AG20443 (cell line): ENCODE results near the gene TMOD1.

Source experiments
- DNase-seq: peaks from one replicate; pipeline ENCODE4 v3.0.0; 2012; ENCODE audit warnings: low spot score, mixed read lengths

Gene TMOD1

GRCh38 chr9:97517331-97518089 is 16.0 kb downstream of the TMOD1 start:
- no peak for DNase-seq

DNA sequence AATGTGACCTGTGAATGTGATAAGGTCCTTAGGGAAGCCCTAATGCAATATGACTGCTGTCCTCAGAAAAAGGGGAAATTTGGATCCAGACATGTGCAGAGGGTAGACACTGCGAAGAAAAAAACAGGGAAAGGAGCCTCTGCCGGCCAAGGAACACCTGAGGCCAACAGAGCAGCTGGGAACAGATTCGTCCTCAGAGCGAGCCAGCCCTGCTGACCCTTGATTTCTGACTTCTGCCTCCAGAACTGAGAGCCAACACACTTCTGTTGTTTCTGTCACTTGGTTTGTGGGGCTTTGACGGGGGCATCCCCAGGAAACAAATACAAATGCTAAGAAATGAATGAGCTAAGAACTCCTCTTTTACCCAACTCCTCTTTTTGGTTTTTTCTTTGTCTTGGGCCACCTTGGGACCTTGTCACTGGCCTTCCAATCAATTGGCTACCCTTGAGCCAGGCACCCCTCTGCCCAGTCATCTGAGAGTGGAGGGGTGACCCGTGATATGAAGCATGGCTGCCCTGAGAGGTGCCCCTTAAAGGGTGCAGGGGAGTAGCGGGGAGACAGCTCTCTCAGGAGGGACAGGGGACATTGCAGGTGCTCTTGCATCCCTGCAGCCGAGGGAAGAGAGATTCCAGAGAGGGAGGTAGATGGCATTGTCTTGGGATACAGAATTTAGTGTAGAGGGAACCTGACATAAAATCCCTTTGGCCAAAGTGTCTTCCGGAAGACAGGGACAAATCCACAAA is 16.9 kb downstream of the TMOD1 start:
- DNase-seq = no peak

DNA sequence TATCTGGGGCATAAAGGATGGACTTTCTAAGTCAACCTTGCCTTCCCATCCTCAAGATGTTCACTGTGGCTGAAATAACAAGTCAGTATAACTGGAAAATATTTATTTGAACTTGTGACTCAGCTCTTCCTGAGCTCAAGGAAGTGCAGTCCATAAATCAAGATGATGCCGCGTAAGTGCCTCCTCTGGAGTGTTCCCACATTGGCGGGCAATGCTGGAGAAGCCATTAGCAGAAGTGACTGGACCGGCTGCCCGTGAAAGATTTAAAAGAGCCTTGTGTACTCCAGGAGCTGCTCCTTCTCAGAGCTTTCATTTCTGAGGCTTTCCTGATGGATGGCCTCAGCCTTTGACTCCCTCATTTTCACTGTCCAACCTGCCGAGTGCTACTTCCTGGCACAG is 17.4 kb downstream of the TMOD1 start:
- DNase-seq = peak; percentile 80

DNA sequence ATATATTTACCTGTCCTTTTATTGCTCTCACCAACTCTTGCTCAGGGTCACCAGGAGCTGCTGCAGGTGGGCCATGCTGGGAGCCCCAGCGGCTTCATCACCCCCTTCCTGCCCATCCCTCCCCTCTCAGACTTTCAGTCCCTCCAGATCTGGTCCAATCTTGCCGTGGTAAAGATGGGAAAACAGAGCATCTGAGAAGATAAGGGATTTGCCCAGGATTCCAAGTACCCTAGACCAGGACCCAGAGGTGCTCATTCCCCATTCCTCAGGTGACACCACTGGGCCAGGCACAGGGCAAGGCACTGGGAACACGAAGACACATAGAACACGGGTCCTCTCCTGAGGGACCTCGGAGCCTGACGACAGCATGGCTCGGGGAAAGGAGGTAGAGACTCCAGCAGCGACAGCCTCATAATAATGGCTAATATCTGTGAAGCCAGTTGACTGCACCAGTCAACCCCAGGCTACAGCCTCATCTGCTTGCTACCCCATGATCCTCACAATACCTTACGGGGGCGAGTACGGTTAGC is 18.0 kb downstream of the TMOD1 start:
- no peak for DNase-seq

DNA sequence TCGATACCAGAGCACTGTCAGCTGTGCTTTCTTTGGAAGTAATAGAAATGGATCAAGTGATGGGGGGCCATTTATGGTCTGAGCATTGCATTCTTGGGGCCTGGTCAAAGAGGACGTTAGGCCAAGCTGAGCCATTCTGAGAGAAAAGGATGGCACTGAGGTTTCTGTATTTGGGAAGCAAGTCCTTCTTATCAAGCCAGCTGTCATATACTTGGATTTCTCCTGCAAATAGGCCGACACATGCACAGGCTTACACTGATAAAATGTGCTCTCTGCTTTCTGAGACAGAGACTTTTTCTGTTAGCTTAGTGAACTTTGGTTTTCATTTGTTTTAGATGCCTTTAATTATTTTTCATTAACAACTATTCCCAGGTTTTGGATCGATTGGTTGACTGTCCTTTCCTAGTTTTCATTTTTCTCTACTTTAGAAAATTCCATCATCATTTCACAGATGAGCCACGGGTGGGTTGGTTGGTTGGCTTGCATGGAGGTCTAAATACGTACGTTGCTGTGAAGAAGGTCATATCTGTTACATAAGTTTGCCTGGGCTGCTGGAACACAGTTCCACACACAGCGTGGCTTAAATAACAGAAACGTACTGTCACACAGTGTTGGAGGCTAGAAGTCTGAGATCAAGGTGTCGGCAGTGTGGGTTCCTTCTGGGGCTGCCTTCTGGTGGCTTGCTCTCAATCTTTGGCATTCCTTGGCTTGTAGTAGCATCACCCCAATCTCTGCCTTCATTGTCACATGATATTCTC is 20.3 kb downstream of the TMOD1 start:
- no peak for DNase-seq

- no peak for DNase-seq
Observed at GRCh38 chr9:97524424-97524823, 23.0 kb downstream of the TMOD1 start.

DNA sequence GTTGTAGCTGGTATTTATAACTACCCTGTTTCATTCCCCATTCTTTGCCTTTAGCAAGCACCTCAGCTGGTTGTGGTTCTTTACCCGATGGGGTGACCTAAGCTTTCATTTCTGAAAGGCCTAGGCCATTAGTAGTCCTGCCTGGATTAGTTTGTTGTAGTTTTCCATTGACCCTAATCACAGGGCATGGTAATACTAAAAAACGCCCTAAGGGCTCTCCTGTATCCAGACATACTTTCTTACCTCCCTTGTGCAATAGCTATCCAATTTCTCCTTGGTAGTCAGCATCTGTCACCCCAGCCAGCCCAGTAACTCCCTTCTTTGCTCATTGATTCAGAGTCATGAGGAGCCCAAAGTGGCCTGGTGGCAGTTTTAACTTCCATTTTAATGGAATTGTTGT is 24.0 kb downstream of the TMOD1 start:
- peak; percentile 30 for DNase-seq

DNA sequence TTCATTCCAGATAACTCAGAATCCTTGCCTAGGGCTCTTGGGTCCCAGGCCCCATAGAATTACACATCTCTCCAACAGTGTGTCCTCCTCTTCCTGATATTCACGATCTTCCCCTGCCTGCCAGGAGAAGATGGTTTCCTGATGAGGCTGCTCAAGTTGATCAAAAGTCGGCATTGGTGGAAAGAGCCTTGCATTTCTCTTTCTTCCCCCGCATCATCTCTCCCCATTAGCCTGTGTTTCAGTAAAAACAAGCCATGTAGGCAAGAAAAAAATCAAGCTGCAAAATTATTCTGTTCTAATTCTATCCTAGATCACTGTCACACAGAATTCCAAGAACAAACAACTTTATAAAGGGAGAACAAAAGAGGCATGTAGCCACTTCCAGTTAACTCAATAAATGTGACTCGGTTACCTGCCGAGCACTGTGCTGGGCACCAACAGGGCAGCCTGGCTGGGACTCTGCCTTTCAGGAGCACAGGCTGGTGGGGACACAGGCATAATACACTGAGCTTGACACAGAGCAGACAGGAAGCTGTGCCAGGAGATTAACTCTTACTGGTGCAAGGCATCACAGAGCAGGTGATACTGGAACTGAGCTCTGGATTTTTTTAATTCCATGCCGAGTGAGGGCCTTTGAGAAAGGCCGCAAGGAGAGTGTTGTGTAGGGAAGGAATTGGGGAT is 25.6 kb downstream of the TMOD1 start:
- DNase-seq = no peak

- no peak for DNase-seq
Observed at GRCh38 chr9:97527626-97528528, 26.4 kb downstream of the TMOD1 start.

DNA sequence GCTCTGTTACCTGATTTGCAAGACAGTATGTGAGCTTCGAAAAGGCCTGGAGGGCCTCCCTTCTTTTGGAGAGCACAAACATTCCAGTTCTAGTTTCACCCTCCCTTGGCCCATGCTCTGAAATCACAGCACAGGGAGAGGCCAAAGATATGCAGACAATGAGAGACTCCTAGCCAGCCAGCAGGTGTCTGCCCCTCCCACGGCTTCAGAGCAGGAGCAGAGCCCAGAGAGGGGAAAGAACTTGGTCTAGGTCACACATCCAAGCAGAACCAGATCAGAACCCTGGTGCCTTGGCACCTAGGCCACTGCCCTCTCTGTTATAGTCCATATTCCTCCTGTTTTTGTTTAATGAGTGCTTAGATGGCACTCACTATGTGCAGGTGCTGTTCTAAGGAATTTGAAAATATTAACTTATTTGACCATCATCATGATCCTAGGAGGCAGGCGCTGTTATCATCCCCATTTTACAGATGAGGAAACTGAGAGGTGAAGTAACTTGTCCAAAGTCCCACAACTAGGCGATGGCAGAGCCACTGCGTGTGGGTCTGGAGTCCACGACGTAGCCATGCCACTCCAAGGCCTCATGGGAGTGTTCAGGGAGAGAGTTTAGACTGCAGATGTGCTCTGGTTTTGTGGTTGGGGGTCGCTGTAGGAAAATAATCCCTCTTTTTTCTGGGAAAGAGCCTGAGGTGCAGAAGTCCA is 27.2 kb downstream of the TMOD1 start:
- DNase-seq = no peak

- no peak for DNase-seq
Observed at GRCh38 chr9:97529363-97530076, 28.1 kb downstream of the TMOD1 start.

GRCh38 chr9:97531888-97532376 is 30.5 kb downstream of the TMOD1 start:
- DNase-seq = no peak

DNA sequence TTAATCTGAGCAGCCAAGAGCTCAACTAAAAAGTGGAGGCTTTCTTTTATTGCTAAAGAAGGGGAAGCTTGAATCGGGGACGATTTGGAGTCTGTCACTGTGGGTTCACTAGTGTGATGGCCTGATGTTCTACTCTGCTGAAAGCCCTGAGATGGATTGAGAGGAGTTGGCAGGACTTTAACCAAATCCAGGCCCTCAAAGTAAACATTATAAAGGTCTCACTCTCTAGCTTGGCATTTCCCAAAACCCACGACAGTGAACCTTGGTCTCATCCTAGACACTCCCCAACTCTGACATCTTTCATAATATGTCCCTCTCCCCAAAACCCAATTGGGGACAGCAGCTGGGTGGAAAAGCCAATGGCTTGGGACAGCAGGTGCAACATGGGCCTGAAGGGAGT is 32.7 kb downstream of the TMOD1 start:
- no peak for DNase-seq

DNA sequence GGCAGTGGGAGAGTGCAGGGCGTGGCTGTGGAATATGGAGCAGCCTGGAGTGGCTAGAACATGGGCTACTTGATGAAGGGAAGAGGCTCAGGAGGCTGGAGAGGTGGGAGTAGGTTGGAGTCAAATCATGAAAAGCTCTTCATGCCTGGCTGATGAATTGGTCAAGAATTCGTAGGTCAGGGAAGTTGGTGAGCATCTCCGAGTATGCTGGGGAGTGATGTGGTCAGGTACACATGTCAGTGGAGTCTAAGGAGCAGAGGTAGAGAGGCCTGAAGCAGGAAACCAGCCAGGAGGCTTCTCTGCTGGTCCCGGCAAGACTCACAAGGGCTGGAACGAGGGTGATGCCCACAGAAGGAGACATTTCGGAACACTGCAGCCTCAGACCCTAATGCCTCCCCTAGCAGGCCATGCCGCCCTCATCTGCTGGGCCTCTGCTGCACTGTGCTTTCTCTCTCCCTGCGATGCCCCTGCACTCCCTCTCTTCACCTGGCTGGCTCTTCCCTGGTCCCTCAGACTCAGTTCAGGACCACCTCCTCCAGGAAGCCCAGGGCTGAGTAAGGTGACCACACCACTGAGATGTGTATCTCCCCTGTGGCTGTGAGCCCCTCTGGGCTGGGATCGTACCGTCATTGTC is 33.6 kb downstream of the TMOD1 start:
- no peak for DNase-seq

GRCh38 chr9:97535771-97536170 is 34.3 kb downstream of the TMOD1 start:
- DNase-seq = no peak

GRCh38 chr9:97536480-97536879 is 35.0 kb downstream of the TMOD1 start:
- DNase-seq = no peak

DNA sequence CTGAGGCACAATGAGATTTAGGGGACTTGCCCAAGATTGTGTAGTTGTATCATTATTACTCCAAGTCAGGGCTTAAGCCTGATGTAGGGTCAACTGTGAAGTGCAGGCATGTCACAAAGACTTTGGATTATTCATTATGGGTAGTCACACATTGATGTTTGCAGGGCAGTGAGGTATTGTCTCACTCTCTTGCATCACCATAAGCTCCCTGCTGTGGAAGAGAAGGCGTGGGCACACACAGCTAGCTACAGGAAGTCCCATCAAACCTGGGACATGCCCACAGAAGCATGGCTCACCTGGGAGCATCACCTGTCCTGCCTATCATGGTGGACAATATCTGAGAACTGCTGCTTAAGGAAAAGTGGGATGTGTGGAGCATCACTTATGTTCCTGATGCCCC is 42.1 kb downstream of the TMOD1 start:
- DNase-seq = no peak

DNA sequence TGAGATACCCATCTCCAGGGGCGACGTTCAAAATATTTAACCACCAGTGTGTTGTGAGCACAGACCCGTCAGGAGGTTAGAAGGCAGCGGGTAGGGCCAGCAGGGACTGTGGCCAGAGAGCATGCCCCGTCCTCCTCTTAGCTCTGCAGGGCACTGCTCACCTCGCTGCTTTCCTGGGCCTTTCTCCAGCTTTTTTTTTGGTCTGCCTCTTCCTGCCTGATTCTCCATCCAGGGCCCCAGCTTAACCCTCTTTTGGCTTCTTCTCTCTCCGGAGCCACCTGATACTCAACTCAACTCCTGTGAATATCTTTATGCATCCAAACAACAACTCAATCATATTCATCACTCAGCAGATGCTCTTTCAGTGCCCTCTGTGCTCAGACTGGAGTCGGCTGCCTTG is 44.0 kb downstream of the TMOD1 start:
- DNase-seq = no peak
